ENCODE measurements around the gene TLCD2. TPM values are rescaled to one million over a fixed set of nuclear protein-coding genes. Genes with fewer than 3 reads are reported as not detected.

Gene TLCD2
- total and polyA plus RNA-seq, 2 of the 13 experiments (the other 11 are each of a cell fraction or from before 2014, with no cell fraction given): 0.90 to 1.1 TPM

DNA sequence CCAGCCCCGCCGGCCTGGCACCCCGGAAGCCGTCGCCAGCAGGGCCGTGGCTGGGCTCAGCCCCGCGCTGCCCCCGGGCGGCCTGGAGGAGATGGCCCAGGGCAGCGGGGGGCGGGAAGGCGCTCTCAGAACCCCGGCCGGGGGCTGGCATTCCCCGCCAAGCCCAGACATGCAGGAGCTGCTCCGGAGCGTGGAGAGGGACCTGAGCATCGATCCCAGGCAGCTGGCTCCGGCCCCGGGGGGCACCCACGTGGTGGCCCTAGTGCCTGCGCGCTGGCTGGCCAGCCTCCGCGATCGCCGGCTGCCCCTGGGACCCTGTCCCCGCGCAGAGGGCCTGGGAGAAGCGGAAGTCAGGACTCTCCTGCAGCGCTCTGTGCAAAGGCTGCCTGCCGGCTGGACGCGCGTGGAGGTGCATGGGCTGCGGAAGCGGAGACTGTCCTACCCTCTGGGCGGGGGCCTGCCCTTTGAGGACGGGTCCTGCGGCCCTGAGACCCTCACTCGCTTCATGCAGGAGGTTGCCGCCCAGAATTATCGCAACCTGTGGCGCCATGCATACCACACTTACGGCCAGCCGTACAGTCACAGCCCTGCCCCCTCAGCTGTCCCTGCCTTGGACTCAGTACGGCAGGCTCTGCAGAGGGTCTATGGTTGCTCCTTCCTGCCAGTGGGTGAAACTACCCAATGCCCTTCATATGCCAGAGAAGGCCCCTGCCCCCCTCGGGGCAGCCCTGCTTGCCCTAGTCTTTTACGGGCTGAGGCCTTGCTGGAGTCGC is 14.9 kb upstream of the TLCD2 start (continued):
- TF ChIP-seq FOSL2 (CRISPR knock-in tag; IDR thresholded peaks at IDR 0.05): no peak
- TF ChIP-seq XBP1 (CRISPR knock-in tag; IDR thresholded peaks at IDR 0.05): no peak
- TF ChIP-seq ZNF776 (CRISPR knock-in tag; IDR thresholded peaks at IDR 0.05): peak; percentile 74; the same call in 1 of the 2 replicates
- TF ChIP-seq ZBTB42 (CRISPR knock-in tag; IDR thresholded peaks at IDR 0.05): no peak
- no peak for TF ChIP-seq ZNF839 (CRISPR knock-in tag; IDR thresholded peaks at IDR 0.05; ENCODE audit: borderline replicate concordance)
- no peak for TF ChIP-seq ZNF441 (CRISPR knock-in tag; IDR thresholded peaks at IDR 0.05; ENCODE audit: borderline replicate concordance)
- TF ChIP-seq RARA (CRISPR knock-in tag; IDR thresholded peaks at IDR 0.05): no peak
- no peak for TF ChIP-seq SMARCC2 (IDR thresholded peaks at IDR 0.05)
- TF ChIP-seq KMT2A (CRISPR knock-in tag; IDR thresholded peaks at IDR 0.05): peak; percentile 8; the same call in 1 of the 2 replicates
- TF ChIP-seq ZNF687 (CRISPR knock-in tag; IDR thresholded peaks at IDR 0.05): peak; percentile 90
- no peak for TF ChIP-seq ZNF768 (CRISPR knock-in tag; IDR thresholded peaks at IDR 0.05)
- TF ChIP-seq KDM3A (CRISPR knock-in tag; IDR thresholded peaks at IDR 0.05; ENCODE audit: low read depth): 0 out of 2 replicates have a peak, but pooled peaks have one; percentile 18
- TF ChIP-seq, protein P1, sequence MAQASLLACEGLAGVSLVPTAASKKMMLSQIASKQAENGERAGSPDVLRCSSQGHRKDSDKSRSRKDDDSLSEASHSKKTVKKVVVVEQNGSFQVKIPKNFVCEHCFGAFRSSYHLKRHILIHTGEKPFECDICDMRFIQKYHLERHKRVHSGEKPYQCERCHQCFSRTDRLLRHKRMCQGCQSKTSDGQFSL (CRISPR knock-in tag; IDR thresholded peaks at IDR 0.05): no peak
- peak; percentile 14; the same call in 1 of the 2 replicates for TF ChIP-seq ZNF263 (CRISPR knock-in tag; IDR thresholded peaks at IDR 0.05)
- 0 out of 2 replicates have a peak, but pooled peaks have one; percentile 65 for TF ChIP-seq CCDC6 (CRISPR knock-in tag; IDR thresholded peaks at IDR 0.05)
- TF ChIP-seq, protein P2, sequence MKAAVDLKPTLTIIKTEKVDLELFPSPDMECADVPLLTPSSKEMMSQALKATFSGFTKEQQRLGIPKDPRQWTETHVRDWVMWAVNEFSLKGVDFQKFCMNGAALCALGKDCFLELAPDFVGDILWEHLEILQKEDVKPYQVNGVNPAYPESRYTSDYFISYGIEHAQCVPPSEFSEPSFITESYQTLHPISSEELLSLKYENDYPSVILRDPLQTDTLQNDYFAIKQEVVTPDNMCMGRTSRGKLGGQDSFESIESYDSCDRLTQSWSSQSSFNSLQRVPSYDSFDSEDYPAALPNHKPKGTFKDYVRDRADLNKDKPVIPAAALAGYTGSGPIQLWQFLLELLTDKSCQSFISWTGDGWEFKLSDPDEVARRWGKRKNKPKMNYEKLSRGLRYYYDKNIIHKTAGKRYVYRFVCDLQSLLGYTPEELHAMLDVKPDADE (CRISPR knock-in tag; IDR thresholded peaks at IDR 0.05): no peak
- peak; percentile 46; the same call in 1 of the 2 replicates for TF ChIP-seq ZNF543 (CRISPR knock-in tag; IDR thresholded peaks at IDR 0.05)
- no peak for TF ChIP-seq ZNF841 (CRISPR knock-in tag; IDR thresholded peaks at IDR 0.05; ENCODE audit: borderline replicate concordance)
- no peak for TF ChIP-seq ZMAT5 (CRISPR knock-in tag; IDR thresholded peaks at IDR 0.05; ENCODE audit: borderline replicate concordance, low read depth)
- no peak for TF ChIP-seq ATRX (CRISPR knock-in tag; IDR thresholded peaks at IDR 0.05; ENCODE audit: borderline replicate concordance)
- TF ChIP-seq CBX5 (CRISPR knock-in tag; IDR thresholded peaks at IDR 0.05; ENCODE audit: borderline replicate concordance): no peak
- no peak for TF ChIP-seq ZNF550 (CRISPR knock-in tag; IDR thresholded peaks at IDR 0.05; ENCODE audit: borderline replicate concordance)
- 0 out of 2 replicates have a peak, but pooled peaks have one; percentile 17 for TF ChIP-seq SRY (CRISPR knock-in tag; IDR thresholded peaks at IDR 0.05)
- TF ChIP-seq ZNF234 (CRISPR knock-in tag; conservative IDR thresholded peaks at IDR 0.05): no peak
- no peak for TF ChIP-seq SOX13 (IDR thresholded peaks at IDR 0.05)
- TF ChIP-seq SOX13 (CRISPR knock-in tag; conservative IDR thresholded peaks at IDR 0.05 in 1 of 2, IDR thresholded peaks at IDR 0.05 in 1 of 2): no peak

All from HepG2 (cell line).